Activated naive CD8-positive, alpha-beta T cell treated with anti-CD3 and anti-CD28 coated beads, Interleukin-2, amount 50 U/mL, for 24 hours (primary cell): ENCODE results near the gene CDC42SE2.
A peak's percentile ranks its signal among the peaks of the same experiment; 100 is the strongest.
"Not testable (repeated sequence)": the region's sequence is repeated elsewhere in the genome, so short reads cannot be mapped to it uniquely, and the experiment has no call there.

Experiments used
- ATAC-seq: fragments of 150-1000 bp; cut with Tn5 transposase; one replicate; pipeline ENCODE4 v1.10.0; 2021
- DNase-seq: peaks from one replicate; pipeline ENCODE4 v3.0.0; 2021
- H3K27ac Mint-ChIP-seq: one replicate; pipeline ENCODE4 v1.8.0; 2021; ENCODE audit warnings: mild to moderate bottlenecking, mixed read lengths
- H3K27me3 Mint-ChIP-seq: one replicate; pipeline ENCODE4 v1.8.0; 2021; ENCODE audit warnings: mixed read lengths
- H3K36me3 Mint-ChIP-seq: one replicate; pipeline ENCODE4 v1.8.0; 2021; ENCODE audit warnings: low read depth, mixed read lengths
- H3K4me1 Mint-ChIP-seq: one replicate; pipeline ENCODE4 v1.8.0; 2021; ENCODE audit warnings: mixed read lengths
- H3K4me3 Mint-ChIP-seq: one replicate; pipeline ENCODE4 v1.8.0; 2021; ENCODE audit warnings: mild to moderate bottlenecking, moderate library complexity, mixed read lengths
- H3K9me3 Mint-ChIP-seq: one replicate; pipeline ENCODE4 v1.8.0; 2021; ENCODE audit warnings: mixed read lengths

CDC42SE2 gene

GRCh38 chr5:131229623-131230022, 34.2 kb upstream of the CDC42SE2 start:
- no peak overlapping the region for H3K27ac Mint-ChIP-seq
- no peak for ATAC-seq
- no peaks in the 10 kb centered on the region for H3K36me3 Mint-ChIP-seq
- DNase-seq = no peak
- H3K4me3 Mint-ChIP-seq = no peak overlapping the region
- peaks cover 12% of the 10 kb centered on the region for H3K4me1 Mint-ChIP-seq
- no peaks in the 10 kb centered on the region for H3K9me3 Mint-ChIP-seq
- H3K27me3 Mint-ChIP-seq = no peaks in the 10 kb centered on the region

- Mint-ChIP-seq H3K27me3 (no peaks in the 10 kb centered on the region), H3K9me3 (no peaks in the 10 kb centered on the region), H3K4me1 (peaks cover 12% of the 10 kb centered on the region), H3K27ac (no peak overlapping the region), H3K36me3 (no peaks in the 10 kb centered on the region), H3K4me3 (no peak overlapping the region)
- ATAC-seq (no peak), DNase-seq (no peak)
Observed at GRCh38 chr5:131230406-131230805, 33.4 kb upstream of the CDC42SE2 start.

- no peaks in the 10 kb centered on the region for H3K27me3 Mint-ChIP-seq
- no peaks in the 10 kb centered on the region for H3K9me3 Mint-ChIP-seq
- H3K4me3 Mint-ChIP-seq = no peak overlapping the region
- DNase-seq = no peak
- H3K27ac Mint-ChIP-seq = no peak overlapping the region
- H3K36me3 Mint-ChIP-seq = no peaks in the 10 kb centered on the region
- peaks cover 19% of the 10 kb centered on the region for H3K4me1 Mint-ChIP-seq
- ATAC-seq = no peak
Observed at GRCh38 chr5:131239686-131240085, 24.2 kb upstream of the CDC42SE2 start.

GRCh38 chr5:131242728-131243255, 21.1 kb upstream of the CDC42SE2 start:
- Mint-ChIP-seq H3K36me3 (peaks cover 8% of the 10 kb centered on the region), H3K4me3 (no peak overlapping the region), H3K27ac (peak overlapping the region; percentile 56), H3K9me3 (peaks cover 8% of the 10 kb centered on the region), H3K4me1 (peaks cover 21% of the 10 kb centered on the region), H3K27me3 (no peaks in the 10 kb centered on the region)
- ATAC-seq = peak; percentile 91
- no peak for DNase-seq

GRCh38 chr5:131245312-131245711, 18.5 kb upstream of the CDC42SE2 start:
- DNase-seq (no peak), ATAC-seq (no peak)
- Mint-ChIP-seq H3K36me3 (peaks cover 8% of the 10 kb centered on the region), H3K27me3 (no peaks in the 10 kb centered on the region), H3K4me3 (no peak overlapping the region), H3K4me1 (peaks cover 39% of the 10 kb centered on the region), H3K9me3 (peaks cover 8% of the 10 kb centered on the region), H3K27ac (no peak overlapping the region)

- H3K4me3 Mint-ChIP-seq = no peak overlapping the region
- ATAC-seq (no peak), DNase-seq (no peak)
- H3K27ac Mint-ChIP-seq = no peak overlapping the region
- H3K36me3 Mint-ChIP-seq = peaks cover 8% of the 10 kb centered on the region
- H3K9me3 Mint-ChIP-seq = peaks cover 8% of the 10 kb centered on the region
- H3K4me1 Mint-ChIP-seq = peaks cover 43% of the 10 kb centered on the region
- H3K27me3 Mint-ChIP-seq = no peaks in the 10 kb centered on the region
Observed at GRCh38 chr5:131245948-131246347, 17.9 kb upstream of the CDC42SE2 start.

GRCh38 chr5:131246504-131246903, 17.3 kb upstream of the CDC42SE2 start:
- H3K9me3 Mint-ChIP-seq = peaks cover 8% of the 10 kb centered on the region
- DNase-seq (no peak), ATAC-seq (no peak)
- no peak overlapping the region for H3K4me3 Mint-ChIP-seq
- H3K36me3 Mint-ChIP-seq = peaks cover 8% of the 10 kb centered on the region
- H3K27ac Mint-ChIP-seq = no peak overlapping the region
- H3K4me1 Mint-ChIP-seq = peaks cover 48% of the 10 kb centered on the region
- H3K27me3 Mint-ChIP-seq = no peaks in the 10 kb centered on the region

GRCh38 chr5:131250751-131251475, 12.9 kb upstream of the CDC42SE2 start:
- Mint-ChIP-seq H3K27ac (peak overlapping the region; percentile 95), H3K9me3 (peaks cover under 1% of the 10 kb centered on the region), H3K27me3 (no peaks in the 10 kb centered on the region), H3K4me1 (peaks cover 63% of the 10 kb centered on the region), H3K4me3 (peak overlapping the region; percentile 69), H3K36me3 (peaks cover 5% of the 10 kb centered on the region)
- ATAC-seq (no peak), DNase-seq (no peak)

- Mint-ChIP-seq H3K36me3 (peaks cover 9% of the 10 kb centered on the region), H3K27me3 (no peaks in the 10 kb centered on the region), H3K4me3 (peak overlapping the region; percentile 89), H3K9me3 (no peaks in the 10 kb centered on the region), H3K27ac (peak overlapping the region; percentile 95), H3K4me1 (peaks cover 80% of the 10 kb centered on the region)
- ATAC-seq = peak; percentile 76
- peak; percentile 72 for DNase-seq
Observed at GRCh38 chr5:131252824-131253171, 11.1 kb upstream of the CDC42SE2 start.

GRCh38 chr5:131254025-131254424, 9.8 kb upstream of the CDC42SE2 start:
- not testable (repeated sequence) for H3K9me3 Mint-ChIP-seq, ATAC-seq, H3K27me3 Mint-ChIP-seq
- peak overlapping the region; percentile 89 for H3K4me3 Mint-ChIP-seq
- peaks cover 87% of the 10 kb centered on the region for H3K4me1 Mint-ChIP-seq
- H3K36me3 Mint-ChIP-seq = peaks cover 12% of the 10 kb centered on the region
- DNase-seq = peak; percentile 39
- peak overlapping the region; percentile 95 for H3K27ac Mint-ChIP-seq

GRCh38 chr5:131254741-131255140, 9.1 kb upstream of the CDC42SE2 start:
- no peak for DNase-seq
- peak overlapping the region; percentile 89 for H3K4me3 Mint-ChIP-seq
- H3K27ac Mint-ChIP-seq = peak overlapping the region; percentile 95
- no peaks in the 10 kb centered on the region for H3K9me3 Mint-ChIP-seq
- ATAC-seq = peak; percentile 49
- peaks cover 88% of the 10 kb centered on the region for H3K4me1 Mint-ChIP-seq
- H3K27me3 Mint-ChIP-seq = no peaks in the 10 kb centered on the region
- peaks cover 15% of the 10 kb centered on the region for H3K36me3 Mint-ChIP-seq

- H3K9me3 Mint-ChIP-seq = no peaks in the 10 kb centered on the region
- no peaks in the 10 kb centered on the region for H3K27me3 Mint-ChIP-seq
- H3K4me1 Mint-ChIP-seq = peaks cover 81% of the 10 kb centered on the region
- ATAC-seq (no peak), DNase-seq (no peak)
- peak overlapping the region; percentile 92 for H3K27ac Mint-ChIP-seq
- H3K4me3 Mint-ChIP-seq = peak overlapping the region; percentile 68
- peaks cover 19% of the 10 kb centered on the region for H3K36me3 Mint-ChIP-seq
Observed at GRCh38 chr5:131256507-131256823, 7.4 kb upstream of the CDC42SE2 start.

GRCh38 chr5:131258733-131259132, 5.1 kb upstream of the CDC42SE2 start:
- no peak for DNase-seq
- peaks cover 82% of the 10 kb centered on the region for H3K4me1 Mint-ChIP-seq
- no peaks in the 10 kb centered on the region for H3K27me3 Mint-ChIP-seq
- ATAC-seq = no peak
- peak overlapping the region; percentile 92 for H3K27ac Mint-ChIP-seq
- peaks cover 25% of the 10 kb centered on the region for H3K36me3 Mint-ChIP-seq
- peak overlapping the region; percentile 9 for H3K4me3 Mint-ChIP-seq
- H3K9me3 Mint-ChIP-seq = no peaks in the 10 kb centered on the region

- Mint-ChIP-seq H3K4me3 (no peak overlapping the region), H3K27me3 (no peaks in the 10 kb centered on the region), H3K4me1 (peaks cover 76% of the 10 kb centered on the region), H3K9me3 (no peaks in the 10 kb centered on the region), H3K27ac (peak overlapping the region; percentile 35), H3K36me3 (peaks cover 25% of the 10 kb centered on the region)
- ATAC-seq (no peak), DNase-seq (no peak)
Observed at GRCh38 chr5:131259326-131259725, 4.5 kb upstream of the CDC42SE2 start.

GRCh38 chr5:131260895-131261294, 3.0 kb upstream of the CDC42SE2 start:
- peaks cover 65% of the 10 kb centered on the region for H3K4me1 Mint-ChIP-seq
- ATAC-seq = no peak
- peaks cover 30% of the 10 kb centered on the region for H3K36me3 Mint-ChIP-seq
- DNase-seq = no peak
- H3K27ac Mint-ChIP-seq = no peak overlapping the region
- no peak overlapping the region for H3K4me3 Mint-ChIP-seq
- H3K9me3 Mint-ChIP-seq = no peaks in the 10 kb centered on the region
- H3K27me3 Mint-ChIP-seq = no peaks in the 10 kb centered on the region
